Cardiac muscle cell (in vitro differentiated cells and primary cell): ENCODE results near the gene FXYD6. TPM values are rescaled to one million over a fixed set of nuclear protein-coding genes. Genes with fewer than 3 reads are reported as not detected.
"Not testable (repeated sequence)": the region's sequence is repeated elsewhere in the genome, so short reads cannot be mapped to it uniquely, and the experiment has no call there.

ENCODE experiments used
- DNase-seq, 2 donors: peaks; one replicate each; pipeline versions ENCODE4 v3.0.0 to v3.0.0-alpha.2; 2010 to 2017; ENCODE audit warnings: low read depth in 1 of 2, low spot score in 1 of 2
- H3K27ac ChIP-seq: fragments of 200-600 bp; sonication (generic); 2 replicates; pipeline ENCODE4 v1.5.1; 2016
- H3K27me3 ChIP-seq: fragments of 200-600 bp; sonication (generic); 2 replicates; pipeline ENCODE4 v1.6.0; 2016; ENCODE audit warnings: control low read depth
- H3K36me3 ChIP-seq: fragments of 200-600 bp; sonication (generic); 2 replicates; pipeline ENCODE4 v1.5.1; 2016; ENCODE audit warnings: control low read depth
- H3K4me1 ChIP-seq: fragments of 200-600 bp; sonication (generic); 2 replicates; pipeline ENCODE4 v1.8.1; 2017; ENCODE audit warnings: low read depth, mild to moderate bottlenecking, mixed run types
- H3K4me3 ChIP-seq: fragments of 200-600 bp; sonication (generic); 2 replicates; pipeline ENCODE4 v1.5.1; 2016; ENCODE audit warnings: mild to moderate bottlenecking
- H3K9me3 ChIP-seq: fragments of 200-600 bp; sonication (generic); 2 replicates; pipeline ENCODE4 v1.5.1; 2017; ENCODE audit warnings: low read depth, mild to moderate bottlenecking, control low read depth
- CTCF ChIP-seq: IDR thresholded peaks from 2 replicates; pipeline ENCODE4 v1.5.1; 2012; ENCODE audit warnings: low read depth, mild to moderate bottlenecking, low read length
- polyA plus RNA-seq: library from polyadenylated mRNA; unstranded; fragments of >200 nt; fragmentation: Nextera tagmentation; extraction: Ambion mirVana; gene quantifications from 2 replicates; pipeline ENCODE4 v1.2.1, GENCODE V29; 2016
- total RNA-seq: library from RNA; depleted of rRNA; stranded (reverse); fragments of >200 nt; gene quantifications from 2 replicates; pipeline ENCODE4 v1.2.3, GENCODE V29; 2016

Gene FXYD6
- total and polyA plus RNA-seq, 2 experiments from 2014 or later: 310 to 403 TPM

GRCh38 chr11:117866526-117866925 lies 9.9 kb downstream of the FXYD6 start:
- Histone ChIP-seq H3K9me3 (no peaks in the 10 kb centered on the region), H3K4me3 (no peak overlapping the region), H3K27me3 (no peaks in the 10 kb centered on the region), H3K4me1 (peaks cover 45% of the 10 kb centered on the region), H3K27ac (no peak overlapping the region), H3K36me3 (no peaks in the 10 kb centered on the region)
- no peak for TF ChIP-seq CTCF
- no peak for DNase-seq

DNA sequence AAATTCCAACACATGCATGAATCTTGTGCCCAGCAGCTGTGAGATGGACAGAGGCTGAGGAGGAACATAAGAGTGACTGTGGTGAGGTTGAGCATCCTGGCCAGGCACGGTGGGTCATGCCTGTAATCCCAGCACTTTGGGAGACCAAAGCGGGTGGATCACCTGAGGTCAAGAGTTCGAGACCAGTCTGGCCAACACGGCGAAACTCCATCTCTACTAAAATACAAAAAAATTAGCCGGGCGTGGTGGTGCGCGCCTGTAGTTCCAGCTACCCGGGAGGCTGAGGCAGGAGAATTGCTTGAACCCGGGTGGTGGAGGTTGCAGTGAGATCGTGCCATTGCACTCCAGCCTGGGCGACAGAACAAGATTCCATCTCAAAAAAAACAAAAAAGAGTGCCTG lies 10.9 kb downstream of the FXYD6 start:
- peaks cover 43% of the 10 kb centered on the region for H3K4me1 ChIP-seq
- not testable (repeated sequence) for DNase-seq, H3K27me3 ChIP-seq, H3K9me3 ChIP-seq, H3K36me3 ChIP-seq, H3K27ac ChIP-seq, H3K4me3 ChIP-seq

GRCh38 chr11:117863383-117863782 lies 13.1 kb downstream of the FXYD6 start:
- Histone ChIP-seq H3K4me1 (peaks cover 22% of the 10 kb centered on the region), H3K27ac (no peak overlapping the region)
- TF ChIP-seq CTCF: no peak

DNA sequence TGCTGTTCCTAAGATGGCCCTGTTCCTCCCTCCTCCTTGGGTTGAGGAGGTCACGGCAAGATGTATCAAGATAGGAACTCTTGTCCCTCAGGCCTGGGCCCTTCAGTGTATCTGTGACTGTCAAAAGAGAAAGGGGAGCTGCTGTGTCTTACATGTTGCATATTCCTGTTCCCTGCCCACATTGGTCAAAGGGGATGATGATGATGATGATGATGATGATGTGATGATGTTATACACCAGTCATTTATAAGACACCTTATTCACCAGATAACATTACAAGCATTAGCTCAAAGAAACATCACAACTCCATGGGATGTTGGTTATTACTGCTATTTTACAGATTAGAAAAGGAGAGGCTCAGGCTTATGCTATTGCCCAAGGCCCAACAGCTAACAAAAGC lies 13.7 kb downstream of the FXYD6 start:
- Histone ChIP-seq H3K4me3 (no peak overlapping the region), H3K36me3 (no peaks in the 10 kb centered on the region), H3K4me1 (peaks cover 18% of the 10 kb centered on the region), H3K27ac (no peak overlapping the region), H3K27me3 (no peaks in the 10 kb centered on the region), H3K9me3 (no peaks in the 10 kb centered on the region)
- TF ChIP-seq CTCF: no peak
- no peak for DNase-seq

More at GRCh38 chr11:117863383-117863782, 13.1 kb downstream of the FXYD6 start:
- no peaks in the 10 kb centered on the region for H3K36me3 ChIP-seq
- no peak for DNase-seq
- no peaks in the 10 kb centered on the region for H3K27me3 ChIP-seq
- H3K9me3 ChIP-seq: no peaks in the 10 kb centered on the region
- no peak overlapping the region for H3K4me3 ChIP-seq

DNA sequence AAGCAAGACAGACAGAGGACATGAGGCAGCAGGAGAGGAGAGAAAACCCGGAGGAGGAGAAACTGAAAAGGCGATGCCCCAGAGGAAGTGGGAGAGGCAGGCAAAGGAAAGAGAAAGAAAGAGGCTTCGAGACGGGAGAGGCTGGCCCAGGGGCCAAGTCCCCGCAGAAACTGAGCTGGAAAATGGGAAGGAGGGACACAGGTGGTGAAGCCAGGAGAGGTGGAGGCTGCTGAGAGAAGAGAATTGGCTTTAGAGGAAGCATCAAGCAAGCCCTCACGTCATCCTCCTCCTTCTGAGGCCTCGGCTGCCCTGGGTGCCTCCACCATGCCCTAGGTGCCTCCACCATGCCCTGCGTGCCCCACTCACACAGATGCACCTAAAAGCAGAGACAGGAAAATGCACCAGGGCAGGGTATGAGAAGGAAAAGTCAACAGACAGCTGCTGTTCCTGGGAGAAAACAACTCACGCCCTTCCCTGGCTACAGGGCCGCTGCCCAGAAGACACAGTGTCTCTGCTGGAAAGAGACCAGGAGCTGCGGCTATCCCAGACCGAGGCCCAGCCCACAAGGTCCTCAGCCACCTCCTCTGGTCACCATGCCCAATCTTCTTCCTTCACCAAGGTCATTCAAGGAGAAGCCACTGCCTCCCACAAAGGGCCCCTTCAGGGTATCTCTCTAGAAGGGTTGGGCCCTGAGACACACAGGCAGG lies 14.3 kb downstream of the FXYD6 start:
- no peak for DNase-seq
- H3K4me3 ChIP-seq: no peak overlapping the region
- no peak for TF ChIP-seq CTCF

DNA sequence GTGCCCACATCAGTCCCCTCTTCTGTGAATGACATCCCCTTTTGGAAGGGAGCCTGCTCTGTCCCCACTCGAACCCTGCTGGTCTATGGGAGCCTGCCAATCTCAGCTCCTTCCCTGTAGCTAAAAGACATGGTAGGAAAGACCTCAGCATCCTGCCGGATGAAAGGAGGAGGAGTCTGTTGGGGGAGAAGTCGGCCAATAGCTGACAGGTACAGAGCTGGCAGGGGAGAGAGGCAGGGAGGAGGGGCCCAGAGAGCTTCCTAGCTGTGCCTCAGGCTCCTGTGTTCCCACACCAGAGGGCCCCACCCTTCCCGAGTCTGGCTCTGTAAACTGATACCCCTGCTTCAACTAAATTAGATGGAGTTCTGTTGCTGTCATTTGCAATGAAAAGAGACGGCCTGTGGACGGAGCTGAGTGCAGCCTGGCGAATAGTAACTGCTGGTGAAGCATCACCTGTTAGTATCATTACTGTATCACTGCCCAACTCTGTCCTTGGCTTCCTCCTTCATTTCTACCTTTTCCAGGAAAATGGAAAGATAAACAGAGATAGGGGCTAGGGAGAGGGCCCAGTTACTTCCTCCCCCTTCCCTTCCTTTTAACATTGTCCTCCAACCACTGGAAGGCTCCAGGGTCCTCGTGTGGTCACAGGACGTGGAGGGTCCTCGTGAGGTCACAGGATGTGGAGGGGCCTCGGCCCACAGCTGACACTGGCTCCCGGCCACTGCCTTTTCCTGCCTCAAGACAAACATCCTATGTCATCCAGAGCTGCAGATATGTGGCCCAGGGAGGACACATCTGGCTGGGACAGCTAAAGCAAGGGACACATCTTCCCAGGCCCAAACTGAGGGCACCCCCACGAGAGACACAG lies 15.1 kb downstream of the FXYD6 start:
- DNase-seq: peak in 1 of 2 donors; percentile 84

More for the DNA sequence above, 14.3 kb downstream of the FXYD6 start:
- H3K9me3 ChIP-seq: no peaks in the 10 kb centered on the region
- no peaks in the 10 kb centered on the region for H3K27me3 ChIP-seq
- H3K27ac ChIP-seq: peak overlapping the region; percentile 35
- peaks cover 18% of the 10 kb centered on the region for H3K4me1 ChIP-seq
- H3K36me3 ChIP-seq: no peaks in the 10 kb centered on the region

More for the DNA sequence above, 15.1 kb downstream of the FXYD6 start:
- H3K36me3 ChIP-seq: no peaks in the 10 kb centered on the region
- no peaks in the 10 kb centered on the region for H3K9me3 ChIP-seq
- no peaks in the 10 kb centered on the region for H3K27me3 ChIP-seq
- peaks cover 18% of the 10 kb centered on the region for H3K4me1 ChIP-seq
- no peak for TF ChIP-seq CTCF
- H3K27ac ChIP-seq: peak overlapping the region; percentile 35
- H3K4me3 ChIP-seq: no peak overlapping the region
